Activated CD4-positive, alpha-beta T cell treated with anti-CD3 and anti-CD28 coated beads, Interleukin-2, amount 50 U/mL, for 1 hour (primary cell): ENCODE results near the gene CEBPB.
A peak's percentile ranks its signal among the peaks of the same experiment; 100 is the strongest.
"Not testable (repeated sequence)": the region's sequence is repeated elsewhere in the genome, so short reads cannot be mapped to it uniquely, and the experiment has no call there.

Experiments
- DNase-seq: peaks from one replicate; pipeline ENCODE4 v3.0.0-alpha.2; 2020

The CEBPB gene

GRCh38 chr20:50190251-50191064 lies at the start of gene CEBPB:
TSS of gene CEBPB (plus strand) at chr20:50190830. CDS start at chr20:50191034, 204 bp downstream.
- DNase-seq: peak; percentile 81

GRCh38 chr20:50141018-50141675 lies 49.5 kb upstream of the CEBPB start:
- DNase-seq: no peak

- no peak for DNase-seq
Measured at GRCh38 chr20:50141811-50142561, 48.6 kb upstream of the CEBPB start.

- DNase-seq: no peak
Measured at GRCh38 chr20:50142812-50143211, 47.8 kb upstream of the CEBPB start.

GRCh38 chr20:50144362-50144761 lies 46.3 kb upstream of the CEBPB start:
- DNase-seq: no peak

- no peak for DNase-seq
Measured at GRCh38 chr20:50145566-50145965, 45.1 kb upstream of the CEBPB start.

GRCh38 chr20:50146214-50146613 lies 44.4 kb upstream of the CEBPB start:
- no peak for DNase-seq

- peak; percentile 76 for DNase-seq
Measured at GRCh38 chr20:50146732-50147662, 43.6 kb upstream of the CEBPB start.

GRCh38 chr20:50149481-50150254 lies 41.0 kb upstream of the CEBPB start:
- DNase-seq: no peak

- no peak for DNase-seq
Measured at GRCh38 chr20:50151034-50151743, 39.4 kb upstream of the CEBPB start.

GRCh38 chr20:50152394-50153152 lies 38.1 kb upstream of the CEBPB start:
- DNase-seq: no peak

- DNase-seq: no peak
Measured at GRCh38 chr20:50153153-50153499, 37.5 kb upstream of the CEBPB start.

GRCh38 chr20:50153500-50154377 lies 36.9 kb upstream of the CEBPB start, which contains the start of gene PEDS1:
TSS of gene PEDS1 (minus strand) at chr20:50153723. CDS start at chr20:50153637, 86 bp downstream.
- DNase-seq: peak; percentile 76

GRCh38 chr20:50161494-50161893 lies 29.1 kb upstream of the CEBPB start:
- not testable (repeated sequence) for DNase-seq

GRCh38 chr20:50163570-50164317 lies 26.9 kb upstream of the CEBPB start:
- DNase-seq: no peak

GRCh38 chr20:50165684-50166554 lies 24.7 kb upstream of the CEBPB start:
- peak; percentile 70 for DNase-seq

- DNase-seq: peak; percentile 83
Measured at GRCh38 chr20:50169329-50169823, 21.3 kb upstream of the CEBPB start.
